Measurements from ENCODE around the gene IFNA6. TPM values are rescaled to one million over a fixed set of nuclear protein-coding genes. Genes with fewer than 3 reads are reported as not detected.
"Not testable (repeated sequence)": the region's sequence is repeated elsewhere in the genome, so short reads cannot be mapped to it uniquely, and the experiment has no call there.

IFNA6 gene
- not detected for polyA plus RNA-seq (2012; ENCODE audit: low read depth, missing spikeins)

- no peak for TF ChIP-seq POU2F2 (IDR thresholded peaks at IDR 0.05; ENCODE audit: low read depth, low read length)
- no peak for TF ChIP-seq TAF1 (IDR thresholded peaks at IDR 0.05; ENCODE audit: low read depth, low read length)
- TF ChIP-seq POLR2A (IDR thresholded peaks at IDR 0.05; ENCODE audit: low read depth, low read length), result no peak
- TF ChIP-seq SPI1 (IDR thresholded peaks at IDR 0.05; ENCODE audit: low read depth, low read length), result no peak
- TF ChIP-seq PAX5 (IDR thresholded peaks at IDR 0.05; ENCODE audit: insufficient read depth, low read length, severe bottlenecking), result no peak
- FAIRE-seq (no peak), DNase-seq (ENCODE audit: insufficient read length, low spot score) (no peak)
These were observed at the start of gene IFNA6 for GRCh38 chr9:21350787-21351186. TSS of gene IFNA6 (minus strand) at chr9:21350887. CDS start at chr9:21350887, 0 bp downstream.

- TF ChIP-seq PAX5 (IDR thresholded peaks at IDR 0.05; ENCODE audit: insufficient read depth, low read length, severe bottlenecking), result no peak
- no peak for TF ChIP-seq POU2F2 (IDR thresholded peaks at IDR 0.05; ENCODE audit: low read depth, low read length)
- TF ChIP-seq TAF1 (IDR thresholded peaks at IDR 0.05; ENCODE audit: low read depth, low read length), result no peak
- no peak for TF ChIP-seq POLR2AphosphoS5 (IDR thresholded peaks at IDR 0.05; ENCODE audit: low read depth, low read length)
- TF ChIP-seq SPI1 (IDR thresholded peaks at IDR 0.05; ENCODE audit: low read depth, low read length), result peak; percentile 28; the same call in 1 of the 2 replicates
- TF ChIP-seq POLR2A (IDR thresholded peaks at IDR 0.05; ENCODE audit: low read depth, low read length), result no peak
- DNase-seq (ENCODE audit: insufficient read length, low spot score) (no peak), FAIRE-seq (peak; percentile 43)
These were observed 49.3 kb upstream of the IFNA6 start for GRCh38 chr9:21399956-21400355.

DNA sequence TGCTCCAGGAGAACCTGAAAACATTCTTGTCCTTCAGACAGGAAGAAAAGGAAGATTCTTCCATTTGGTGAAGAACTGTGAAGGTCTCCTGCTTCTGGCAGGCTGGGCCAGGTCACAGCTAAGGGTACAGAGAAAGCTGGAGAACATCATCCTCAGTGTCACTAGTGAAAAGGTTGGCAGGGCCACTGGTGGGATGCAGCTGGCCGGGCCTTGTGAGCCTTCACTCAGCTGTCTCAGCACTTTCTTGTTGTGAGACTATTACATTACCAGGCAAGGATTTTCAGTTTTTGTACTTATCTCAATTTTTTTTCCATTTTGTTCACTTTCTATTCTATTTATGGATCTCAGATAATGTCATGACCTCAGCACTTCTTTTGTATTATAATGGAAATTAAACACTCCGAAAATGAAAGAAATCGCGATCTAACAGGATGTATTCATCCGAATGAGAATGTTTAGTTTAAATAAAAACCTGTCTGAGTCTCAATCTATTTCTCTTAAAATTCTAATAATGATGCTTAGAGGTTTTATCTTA is 48.3 kb upstream of the IFNA6 start:
- FAIRE-seq (no peak), DNase-seq (ENCODE audit: insufficient read length, low spot score) (no peak)
- no peak for TF ChIP-seq POLR2AphosphoS5 (IDR thresholded peaks at IDR 0.05; ENCODE audit: low read depth, low read length)
- TF ChIP-seq POU2F2 (IDR thresholded peaks at IDR 0.05; ENCODE audit: low read depth, low read length), result no peak
- no peak for TF ChIP-seq POLR2A (IDR thresholded peaks at IDR 0.05; ENCODE audit: low read depth, low read length)
- no peak for TF ChIP-seq TAF1 (IDR thresholded peaks at IDR 0.05; ENCODE audit: low read depth, low read length)
- no peak for TF ChIP-seq PAX5 (IDR thresholded peaks at IDR 0.05; ENCODE audit: insufficient read depth, low read length, severe bottlenecking)
- no peak for TF ChIP-seq SPI1 (IDR thresholded peaks at IDR 0.05; ENCODE audit: low read depth, low read length)

GRCh38 chr9:21395778-21396717 is 45.4 kb upstream of the IFNA6 start:
- no peak for TF ChIP-seq POLR2A (IDR thresholded peaks at IDR 0.05; ENCODE audit: low read depth, low read length)
- no peak for TF ChIP-seq SPI1 (IDR thresholded peaks at IDR 0.05; ENCODE audit: low read depth, low read length)
- no peak for TF ChIP-seq POLR2AphosphoS5 (IDR thresholded peaks at IDR 0.05; ENCODE audit: low read depth, low read length)
- no peak for TF ChIP-seq TAF1 (IDR thresholded peaks at IDR 0.05; ENCODE audit: low read depth, low read length)
- no peak for TF ChIP-seq POU2F2 (IDR thresholded peaks at IDR 0.05; ENCODE audit: low read depth, low read length)
- TF ChIP-seq PAX5 (IDR thresholded peaks at IDR 0.05; ENCODE audit: insufficient read depth, low read length, severe bottlenecking), result no peak
- FAIRE-seq (peak; percentile 97), DNase-seq (ENCODE audit: insufficient read length, low spot score) (peak; percentile 16)

GRCh38 chr9:21392270-21392669 is 41.6 kb upstream of the IFNA6 start:
- FAIRE-seq (peak; percentile 93), DNase-seq (ENCODE audit: insufficient read length, low spot score) (no peak)
- TF ChIP-seq PAX5 (IDR thresholded peaks at IDR 0.05; ENCODE audit: insufficient read depth, low read length, severe bottlenecking) (no peak), TAF1 (IDR thresholded peaks at IDR 0.05; ENCODE audit: low read depth, low read length) (no peak), POLR2A (IDR thresholded peaks at IDR 0.05; ENCODE audit: low read depth, low read length) (no peak), POLR2AphosphoS5 (IDR thresholded peaks at IDR 0.05; ENCODE audit: low read depth, low read length) (no peak), SPI1 (IDR thresholded peaks at IDR 0.05; ENCODE audit: low read depth, low read length) (no peak), POU2F2 (IDR thresholded peaks at IDR 0.05; ENCODE audit: low read depth, low read length) (no peak)

DNA sequence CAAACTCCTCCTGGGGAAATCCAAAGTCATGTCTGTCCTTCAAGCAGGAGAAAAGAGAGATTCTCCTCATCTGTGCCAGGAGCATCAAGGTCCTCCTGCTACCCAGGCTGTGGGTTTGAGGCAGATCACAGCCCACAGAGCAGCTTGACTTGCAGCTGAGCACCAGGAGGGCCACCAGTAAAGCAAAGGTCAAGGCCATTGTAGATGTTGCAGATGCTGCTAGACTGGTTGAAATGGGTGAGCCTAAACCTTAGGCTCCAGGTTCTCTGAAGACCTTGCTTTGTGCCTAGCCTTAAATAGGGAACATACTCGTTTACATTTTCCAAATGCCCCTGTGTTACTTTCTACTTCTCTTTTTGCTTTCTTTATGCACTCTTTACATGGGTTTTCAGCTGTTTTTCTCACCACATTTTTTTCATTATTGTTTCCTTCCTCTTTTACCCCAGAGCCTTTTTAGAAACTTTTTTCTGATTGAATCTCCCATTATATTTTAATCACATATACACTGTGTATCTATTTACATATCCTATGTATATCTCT is 34.5 kb upstream of the IFNA6 start, which contains the start of gene IFNA2:
TSS of gene IFNA2 (minus strand) at position 268 of the 540 bp plus-strand sequence. CDS start at position 199, 69 bp downstream.
- TF ChIP-seq TAF1 (IDR thresholded peaks at IDR 0.05; ENCODE audit: low read depth, low read length) (no peak), POLR2AphosphoS5 (IDR thresholded peaks at IDR 0.05; ENCODE audit: low read depth, low read length) (no peak), PAX5 (IDR thresholded peaks at IDR 0.05; ENCODE audit: insufficient read depth, low read length, severe bottlenecking) (no peak), POU2F2 (IDR thresholded peaks at IDR 0.05; ENCODE audit: low read depth, low read length) (no peak), POLR2A (IDR thresholded peaks at IDR 0.05; ENCODE audit: low read depth, low read length) (no peak), SPI1 (IDR thresholded peaks at IDR 0.05; ENCODE audit: low read depth, low read length) (no peak)
- DNase-seq (ENCODE audit: insufficient read length, low spot score) (no peak), FAIRE-seq (peak; percentile 95)

- FAIRE-seq (no peak), DNase-seq (ENCODE audit: insufficient read length, low spot score) (no peak)
- TF ChIP-seq POU2F2 (IDR thresholded peaks at IDR 0.05; ENCODE audit: low read depth, low read length), result no peak
- no peak for TF ChIP-seq SPI1 (IDR thresholded peaks at IDR 0.05; ENCODE audit: low read depth, low read length)
- TF ChIP-seq POLR2A (IDR thresholded peaks at IDR 0.05; ENCODE audit: low read depth, low read length), result no peak
- no peak for TF ChIP-seq POLR2AphosphoS5 (IDR thresholded peaks at IDR 0.05; ENCODE audit: low read depth, low read length)
- TF ChIP-seq TAF1 (IDR thresholded peaks at IDR 0.05; ENCODE audit: low read depth, low read length), result no peak
- no peak for TF ChIP-seq PAX5 (IDR thresholded peaks at IDR 0.05; ENCODE audit: insufficient read depth, low read length, severe bottlenecking)
These were observed 32.9 kb upstream of the IFNA6 start for GRCh38 chr9:21383627-21384026.

- FAIRE-seq (peak; percentile 95), DNase-seq (ENCODE audit: insufficient read length, low spot score) (peak; percentile 28)
- no peak for TF ChIP-seq TAF1 (IDR thresholded peaks at IDR 0.05; ENCODE audit: low read depth, low read length)
- no peak for TF ChIP-seq POLR2A (IDR thresholded peaks at IDR 0.05; ENCODE audit: low read depth, low read length)
- TF ChIP-seq SPI1 (IDR thresholded peaks at IDR 0.05; ENCODE audit: low read depth, low read length), result peak; percentile 98
These were observed 31.0 kb upstream of the IFNA6 start for GRCh38 chr9:21381448-21382339.

DNA sequence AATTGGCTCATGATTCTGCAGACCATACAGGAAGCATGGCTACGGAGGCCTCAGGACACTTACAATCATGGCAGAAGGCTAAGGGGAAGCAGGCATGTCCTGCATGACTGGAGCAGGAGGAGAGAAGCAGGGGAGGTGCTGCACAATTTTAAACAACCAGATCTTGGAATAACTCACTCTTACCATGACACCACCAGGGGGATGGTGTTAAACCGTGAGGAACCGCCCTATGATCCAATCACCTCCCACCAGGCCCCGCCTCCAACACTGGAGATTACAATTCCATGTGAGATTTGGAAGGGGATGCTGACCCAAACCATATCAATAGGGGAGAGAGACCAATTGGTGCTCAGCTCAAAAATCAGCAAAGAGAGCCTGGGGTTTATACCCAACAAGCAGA is 20.8 kb upstream of the IFNA6 start:
- peak; percentile 83 for FAIRE-seq

More for the DNA sequence above, 20.8 kb upstream of the IFNA6 start:
- not testable (repeated sequence) for DNase-seq (ENCODE audit: insufficient read length, low spot score)

Measured in GM12891 (cell line).